ENCODE measurements around the gene AGTPBP1.
A peak's percentile ranks its signal among the peaks of the same experiment; 100 is the strongest.
"Not testable (repeated sequence)": the region's sequence is repeated elsewhere in the genome, so short reads cannot be mapped to it uniquely, and the experiment has no call there.

The AGTPBP1 gene

DNA sequence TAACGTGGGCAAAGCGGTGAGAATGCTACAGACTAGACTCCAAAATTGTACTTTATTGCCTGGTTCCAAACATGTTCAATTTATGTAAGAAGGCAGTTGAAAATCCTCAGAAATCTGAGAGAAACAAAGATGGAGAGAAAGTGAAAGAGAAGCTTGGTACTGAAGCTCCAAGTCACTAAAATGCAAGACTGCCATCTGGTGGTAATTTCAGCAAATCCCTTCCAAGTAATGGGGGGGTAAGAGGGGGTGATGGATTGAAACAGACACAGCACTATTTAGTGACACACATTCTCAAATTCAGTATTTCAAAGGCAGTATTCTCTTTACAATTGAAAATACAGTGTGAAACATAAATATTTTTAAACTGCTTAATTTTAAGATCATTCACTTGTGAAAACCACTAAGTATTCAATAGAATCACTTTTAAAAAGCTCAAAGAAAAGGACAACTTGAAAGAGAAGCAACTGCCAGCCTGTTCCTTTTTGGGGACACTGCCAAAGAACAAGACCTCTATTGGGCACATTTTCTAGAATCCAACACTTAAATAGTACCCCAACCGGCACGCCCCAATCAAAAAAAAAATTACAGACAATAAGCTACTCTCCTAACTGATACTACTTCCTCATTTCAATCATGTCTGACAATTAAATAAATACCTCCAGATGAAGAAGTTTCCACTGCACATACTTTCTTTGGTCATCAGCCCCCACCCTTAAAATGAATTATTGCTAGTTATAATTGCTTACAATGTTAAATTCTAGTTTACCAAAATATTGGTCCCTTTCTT lies 131.5 kb downstream of the AGTPBP1 start:
- peak; percentile 73 for DNase-seq

DNA sequence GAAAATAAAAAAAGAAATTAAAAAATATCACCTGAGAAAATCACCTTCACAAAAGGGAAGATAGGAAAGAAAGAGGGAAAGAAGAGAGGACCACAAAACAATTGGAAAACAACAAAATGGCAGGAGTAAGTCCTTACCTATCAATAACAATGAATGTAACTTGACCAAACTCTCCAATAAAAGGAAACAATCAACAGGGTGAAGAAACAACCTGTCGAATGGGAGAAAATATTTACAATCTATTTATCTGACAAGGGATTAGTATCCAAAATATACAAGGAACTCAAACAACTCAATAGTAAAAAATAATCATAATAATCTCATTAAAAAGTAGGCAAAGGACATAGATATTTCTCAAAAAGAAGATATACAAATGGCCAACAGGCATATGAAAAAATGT lies 135.8 kb downstream of the AGTPBP1 start:
- no peak for DNase-seq

DNA sequence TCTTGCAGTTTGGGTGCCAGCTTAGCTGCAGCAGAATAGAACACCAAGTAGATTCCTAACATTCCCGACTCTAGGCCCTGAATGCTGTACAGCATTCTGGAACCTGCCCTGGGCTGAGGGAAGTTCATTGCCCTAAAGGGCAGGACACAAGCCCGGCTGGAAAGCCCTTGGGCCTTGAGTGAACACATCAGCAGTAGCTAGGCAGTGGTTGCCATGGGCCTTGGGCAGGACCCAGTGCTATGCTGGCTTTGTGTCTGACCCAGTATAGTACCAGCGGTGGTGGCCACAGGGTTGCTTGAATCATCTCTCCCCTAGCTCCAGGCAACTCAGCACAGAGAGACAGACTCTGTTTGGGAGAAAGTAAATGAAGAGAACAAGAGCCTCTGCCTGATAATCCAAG lies 137.8 kb downstream of the AGTPBP1 start:
- no peak for DNase-seq

DNA sequence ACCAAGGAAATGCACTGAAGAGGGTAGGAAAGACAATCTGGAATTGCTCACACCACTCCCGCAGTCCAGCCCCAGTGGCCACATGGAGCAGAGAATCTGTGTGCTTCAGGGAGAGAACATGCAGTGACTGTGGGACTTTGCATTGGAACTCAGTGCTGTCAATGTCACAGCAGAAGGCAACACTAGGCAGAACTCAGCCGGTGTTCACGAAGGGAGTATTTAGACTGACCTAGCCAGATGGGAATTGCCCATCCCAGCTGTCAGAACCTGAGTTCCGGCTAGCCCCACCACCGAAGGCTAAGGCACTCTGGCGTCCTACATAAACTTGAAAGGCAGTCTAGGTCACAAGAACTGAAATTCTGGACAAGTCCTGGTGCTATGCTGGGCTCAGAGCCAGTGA lies 139.0 kb downstream of the AGTPBP1 start:
- no peak for DNase-seq

DNA sequence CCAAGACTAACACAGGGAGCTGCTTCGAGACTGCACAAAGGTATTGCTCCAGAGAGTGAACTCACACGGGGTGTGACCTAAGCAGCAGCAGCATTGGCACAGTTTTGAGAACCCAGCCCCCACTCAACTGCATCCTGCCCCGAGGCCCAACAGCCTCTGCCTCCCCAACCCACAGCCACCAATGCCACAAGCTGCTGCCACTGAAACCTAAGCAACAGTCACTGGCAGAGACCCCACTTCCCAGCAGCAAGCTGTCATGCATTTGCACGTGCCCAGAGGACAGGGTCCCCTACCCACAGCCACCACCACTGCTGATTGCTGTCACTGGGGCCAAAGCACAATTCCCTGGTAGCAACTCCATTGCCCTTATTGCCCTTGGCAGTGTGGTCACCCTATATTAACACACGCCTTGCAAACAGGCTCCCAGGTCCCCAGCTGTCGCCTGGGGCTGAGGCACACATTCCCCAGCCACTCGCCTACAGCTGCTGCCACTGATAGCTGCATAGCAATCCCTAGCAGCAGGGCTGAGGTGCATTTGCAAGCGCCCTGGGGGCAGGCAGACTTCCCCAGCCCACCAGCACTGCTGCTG lies 141.0 kb downstream of the AGTPBP1 start:
- DNase-seq, result peak; percentile 6

DNA sequence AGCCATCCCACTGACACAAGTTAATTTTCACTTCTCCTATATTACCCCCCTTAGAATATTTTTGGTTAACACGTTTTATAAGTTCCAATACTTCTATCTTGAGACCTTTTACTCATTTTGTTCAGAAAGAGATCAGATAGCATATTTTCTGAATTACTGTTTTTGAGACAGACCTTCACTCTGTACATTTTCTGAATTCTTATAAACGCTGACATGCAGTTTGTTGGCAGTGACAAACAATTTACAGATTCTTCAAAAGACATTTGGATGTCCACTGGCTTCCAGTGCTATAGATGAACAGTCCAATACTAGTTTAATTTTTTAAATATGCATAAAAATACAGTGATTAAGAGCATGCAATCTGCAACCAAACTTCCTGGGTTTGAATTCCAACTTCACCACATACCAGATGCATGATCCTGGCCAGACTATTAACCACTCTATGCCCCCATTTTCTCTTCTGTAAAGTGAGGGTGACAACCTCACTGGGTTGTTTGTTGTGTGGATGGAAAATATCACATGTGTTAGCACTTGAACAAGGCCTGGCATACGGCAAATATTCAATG lies 142.1 kb downstream of the AGTPBP1 start:
- DNase-seq, result no peak

DNA sequence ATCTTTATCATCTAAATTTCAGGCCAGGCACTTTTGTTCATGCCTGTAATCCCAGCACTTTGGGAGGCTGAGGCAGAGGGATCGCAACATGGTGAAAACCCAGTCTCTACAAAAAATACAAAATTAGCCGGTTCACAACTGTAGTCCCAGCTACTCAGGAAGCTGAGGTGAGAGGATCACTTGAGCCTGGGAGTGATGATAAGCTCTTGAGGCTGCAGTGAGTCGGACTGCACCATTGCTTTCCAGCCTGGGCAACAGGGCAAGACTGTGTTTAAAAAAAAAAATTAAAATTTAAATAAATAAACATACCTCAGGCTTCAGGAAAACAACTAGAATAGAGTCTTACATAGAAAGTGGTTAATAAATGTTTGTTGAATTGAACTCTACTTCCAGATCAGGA lies 147.4 kb downstream of the AGTPBP1 start:
- DNase-seq, result no peak

DNA sequence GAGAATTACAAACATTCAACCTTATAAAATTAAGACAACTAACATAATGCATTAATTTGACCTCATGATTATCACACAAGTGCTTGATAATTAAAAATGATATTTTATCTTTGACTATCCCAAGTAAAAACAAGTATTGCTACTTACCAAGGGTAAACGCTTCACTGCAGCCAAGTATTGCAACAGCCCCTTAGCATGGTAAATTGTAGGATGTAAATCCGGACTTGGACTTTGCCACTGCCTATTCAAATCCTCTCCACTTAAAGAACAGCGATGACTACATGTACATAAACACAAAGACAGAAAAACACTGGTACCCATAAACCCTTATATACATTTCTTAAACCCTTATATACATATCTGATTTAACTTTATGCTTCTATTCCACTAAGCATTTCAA lies 155.1 kb downstream of the AGTPBP1 start:
- no peak for DNase-seq

DNA sequence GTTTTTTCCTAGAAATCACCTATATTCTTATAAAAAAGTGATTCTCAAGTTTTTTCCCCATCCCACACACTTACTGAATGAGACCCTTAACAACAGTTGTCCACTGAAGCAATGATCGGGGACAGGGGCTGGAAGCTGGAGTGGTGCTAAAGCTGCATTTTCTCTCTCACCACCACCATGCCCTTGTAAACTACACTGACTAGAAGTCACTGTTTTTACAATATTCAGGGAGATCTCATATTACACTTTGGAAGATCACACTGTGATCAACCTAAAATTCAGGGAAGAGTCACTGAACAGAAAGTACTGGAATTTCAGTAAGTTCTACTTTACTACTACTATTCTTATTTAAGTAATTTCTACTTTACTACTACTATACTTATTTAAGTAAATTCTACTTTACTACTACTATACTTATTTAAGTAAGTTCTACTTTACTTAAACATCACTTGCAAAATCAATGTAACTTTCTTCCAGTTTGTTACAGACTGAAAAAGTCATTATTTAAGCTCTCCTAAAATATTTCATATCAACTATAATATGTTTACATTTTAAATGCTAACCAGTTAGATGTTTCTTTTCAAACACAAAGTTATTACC lies 164.3 kb downstream of the AGTPBP1 start:
- no peak for DNase-seq

DNA sequence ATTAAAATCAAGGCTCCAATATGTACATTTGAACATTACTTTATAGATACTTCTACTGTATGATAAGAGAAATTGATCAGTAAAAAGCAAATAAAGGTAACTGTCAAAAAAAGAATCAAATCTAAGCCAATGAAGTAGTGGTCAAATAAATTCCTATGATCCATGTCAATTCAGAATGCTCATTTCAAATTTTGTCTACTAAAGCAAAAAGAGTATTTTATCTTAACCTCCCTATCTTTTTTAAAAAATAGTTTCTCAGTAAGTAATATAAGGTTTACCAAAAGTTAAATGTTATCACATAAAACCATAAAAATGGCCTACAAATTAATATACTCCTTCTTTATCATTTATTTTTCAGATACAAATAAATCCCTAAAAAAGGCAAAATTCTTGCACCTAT lies 165.9 kb downstream of the AGTPBP1 start:
- DNase-seq, result no peak

DNA sequence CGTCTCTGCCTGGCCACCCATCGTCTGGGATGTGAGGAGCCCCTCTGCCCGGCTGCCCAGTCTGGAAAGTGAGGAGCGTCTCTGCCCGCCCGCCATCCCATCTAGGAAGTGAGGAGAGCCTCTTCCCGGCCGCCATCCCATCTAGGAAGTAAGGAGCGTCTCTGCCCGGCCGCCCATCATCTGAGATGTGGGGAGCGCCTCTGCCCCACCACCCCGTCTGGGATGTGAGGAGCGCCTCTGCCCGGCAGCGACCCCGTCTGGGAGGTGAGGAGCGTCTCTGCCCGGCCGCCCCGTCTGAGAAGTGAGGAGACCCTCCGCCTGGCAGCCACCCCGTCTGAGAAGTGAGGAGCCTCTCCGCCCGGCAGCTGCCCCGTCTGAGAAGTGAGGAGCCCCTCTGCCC lies 168.2 kb downstream of the AGTPBP1 start:
- DNase-seq, result not testable (repeated sequence)

DNA sequence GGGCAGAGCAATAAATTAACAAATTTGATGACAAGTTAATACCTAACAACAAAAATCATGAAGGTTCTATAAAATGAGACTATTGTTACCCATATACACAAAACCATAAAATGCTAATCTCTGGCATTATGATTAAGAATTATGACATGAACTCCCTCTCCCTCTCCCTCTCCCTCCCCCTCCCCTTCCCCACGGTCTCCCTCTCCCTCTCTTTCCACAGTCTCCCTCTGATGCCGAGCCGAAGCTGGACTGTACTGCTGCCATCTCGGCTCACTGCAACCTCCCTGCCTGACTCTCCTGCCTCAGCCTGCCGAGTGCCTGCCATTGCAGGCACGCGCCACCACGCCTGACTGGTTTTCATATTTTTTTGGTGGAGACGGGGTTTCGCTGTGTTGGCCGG lies 168.8 kb downstream of the AGTPBP1 start:
- DNase-seq, result not testable (repeated sequence)

DNA sequence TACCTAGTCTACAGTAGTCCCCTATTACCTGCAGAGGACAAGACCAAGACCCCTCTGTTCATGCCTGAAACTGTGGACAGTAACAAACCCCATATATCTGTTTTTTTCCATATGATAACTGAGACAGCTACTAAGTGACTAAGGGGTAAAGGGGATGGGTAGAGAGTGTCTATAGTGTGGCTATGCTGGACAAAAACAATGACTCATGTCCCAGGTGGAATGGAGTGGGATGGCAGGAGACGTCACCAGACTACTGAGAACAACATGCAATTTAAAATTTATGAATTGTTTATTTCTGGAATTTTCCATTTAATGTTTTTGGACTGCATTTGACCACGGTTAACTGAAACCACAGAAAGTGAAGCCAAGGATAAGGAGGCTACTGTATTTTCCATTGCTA lies 171.8 kb downstream of the AGTPBP1 start:
- DNase-seq, result no peak

DNA sequence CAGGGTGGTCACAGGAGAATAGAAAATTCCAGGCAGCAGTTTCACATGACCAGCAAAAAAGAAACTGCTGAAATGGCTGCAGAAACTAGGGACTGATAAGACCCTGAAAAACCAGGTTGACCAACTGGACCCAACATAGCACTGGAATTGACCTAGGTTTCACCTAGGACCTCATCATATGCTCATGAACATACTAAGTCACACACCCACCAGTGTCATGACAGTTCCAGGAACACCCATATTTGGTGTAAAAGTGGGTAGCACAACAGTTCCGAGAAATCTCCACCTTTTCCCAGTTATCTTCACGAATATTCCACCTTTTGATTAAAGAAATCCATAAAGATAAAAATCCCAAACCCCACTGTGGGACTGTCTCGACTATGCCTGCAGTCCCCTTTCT lies 182.2 kb downstream of the AGTPBP1 start:
- DNase-seq, result no peak

DNA sequence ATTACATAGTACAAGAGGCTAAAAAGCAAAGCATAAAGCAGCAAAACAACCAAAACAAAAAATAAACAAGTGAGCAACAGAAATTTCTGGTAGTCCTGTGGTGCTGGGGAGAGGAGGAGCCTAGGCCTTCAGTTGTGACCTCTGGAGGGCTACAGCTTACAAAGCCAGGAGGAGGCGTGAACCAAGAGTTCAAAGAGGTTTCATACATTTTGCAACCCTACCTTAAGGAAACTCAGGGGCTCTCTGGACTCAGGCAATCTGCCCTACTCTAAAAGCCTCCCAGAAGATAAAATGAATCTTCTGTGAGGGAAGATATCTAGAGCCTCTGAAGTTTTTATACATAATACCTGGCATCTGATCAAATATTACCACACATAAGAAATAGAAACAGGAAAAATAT lies 187.4 kb downstream of the AGTPBP1 start:
- no peak for DNase-seq

DNA sequence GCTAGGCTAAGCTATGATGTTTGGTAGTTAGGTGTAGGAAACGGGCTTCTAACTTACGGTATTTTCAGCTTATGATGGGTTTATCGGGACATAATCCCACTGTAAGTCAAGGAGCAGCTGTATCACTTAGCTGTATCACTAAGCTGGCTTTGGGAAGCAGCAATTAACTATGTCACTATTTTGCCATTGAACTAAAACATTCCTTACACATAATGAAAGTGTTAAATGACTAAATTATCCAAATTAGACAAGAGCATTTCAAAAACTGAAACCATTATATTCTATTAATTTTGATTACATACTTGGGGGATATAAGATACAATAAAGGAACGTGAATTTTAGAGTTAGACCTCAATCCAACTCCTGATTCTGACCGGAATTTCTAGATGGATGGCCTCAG lies 188.3 kb downstream of the AGTPBP1 start:
- no peak for DNase-seq

DNA sequence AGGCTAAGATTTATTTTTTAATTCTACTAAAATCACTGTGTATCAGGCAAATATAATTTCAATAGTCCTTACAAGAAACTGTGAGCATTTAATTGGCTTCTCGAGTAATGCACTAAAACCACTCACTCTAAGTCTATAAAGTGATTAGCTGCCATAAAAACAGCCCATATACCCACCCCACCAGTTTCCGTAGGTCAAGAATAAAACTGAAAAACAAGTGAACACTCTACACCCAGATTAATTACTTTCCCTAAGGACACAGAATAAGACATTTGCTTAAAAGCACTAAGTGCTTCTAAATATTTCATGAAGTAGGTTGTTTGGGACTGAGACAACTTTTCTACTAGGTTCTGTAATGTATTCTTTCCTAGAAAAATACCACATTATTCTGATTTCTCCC lies 194.2 kb downstream of the AGTPBP1 start:
- DNase-seq, result no peak

DNA sequence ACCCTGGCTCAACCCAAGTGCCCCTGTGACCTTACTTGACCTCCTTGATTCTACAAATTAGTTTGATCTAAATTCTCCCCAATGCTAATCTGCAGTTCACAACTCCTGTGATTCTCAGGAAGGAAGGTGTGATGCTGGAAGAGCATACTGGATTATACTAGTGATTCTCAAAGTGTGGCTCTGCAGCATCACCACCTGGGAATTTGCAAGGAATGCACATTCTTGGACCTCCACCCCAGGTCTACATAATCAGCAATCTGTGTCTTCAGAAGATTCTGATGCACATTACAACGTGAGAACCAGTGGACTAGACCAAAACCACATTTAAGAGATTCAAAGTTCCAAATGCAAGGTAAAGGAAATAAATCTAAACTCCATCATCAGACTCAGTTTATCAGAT lies 198.6 kb downstream of the AGTPBP1 start:
- no peak for DNase-seq

DNA sequence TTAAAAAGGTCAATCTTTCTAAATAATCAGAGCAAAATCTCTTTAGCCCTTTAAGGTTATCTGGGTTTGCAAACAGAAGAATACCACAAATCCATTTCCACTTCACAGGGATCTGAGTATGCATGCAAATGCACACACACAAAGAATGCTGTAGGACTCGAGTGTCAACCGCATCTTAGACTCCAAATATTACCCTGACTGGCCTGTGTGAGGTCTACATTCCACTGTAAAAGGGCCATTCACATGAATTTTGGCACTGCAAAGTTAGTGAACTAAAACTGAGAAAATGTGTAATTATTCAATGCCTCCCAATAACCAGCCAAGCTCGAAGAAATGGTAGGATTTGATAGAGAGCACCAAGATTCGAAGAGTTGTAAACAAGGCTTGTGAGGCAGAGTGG lies 199.9 kb downstream of the AGTPBP1 start:
- DNase-seq, result no peak

DNA sequence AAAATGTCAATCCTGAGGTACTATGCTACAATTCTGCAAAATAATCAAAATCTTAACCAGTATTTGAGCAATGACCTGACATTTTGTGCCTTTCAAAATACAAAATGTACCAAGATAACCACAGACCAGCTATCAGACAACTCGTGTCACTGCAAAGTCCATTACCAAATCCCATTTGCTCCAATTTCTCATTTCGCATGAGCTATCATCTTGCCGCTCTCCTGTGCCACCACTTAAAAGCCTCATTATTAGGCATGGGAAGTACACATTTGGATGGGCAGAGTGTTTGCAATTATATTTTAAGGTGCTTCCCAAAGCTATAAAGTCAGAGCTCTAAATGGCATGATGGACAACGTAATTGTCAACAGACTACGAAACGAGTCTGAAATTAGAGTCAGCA lies 205.2 kb downstream of the AGTPBP1 start:
- no peak for DNase-seq

DNA sequence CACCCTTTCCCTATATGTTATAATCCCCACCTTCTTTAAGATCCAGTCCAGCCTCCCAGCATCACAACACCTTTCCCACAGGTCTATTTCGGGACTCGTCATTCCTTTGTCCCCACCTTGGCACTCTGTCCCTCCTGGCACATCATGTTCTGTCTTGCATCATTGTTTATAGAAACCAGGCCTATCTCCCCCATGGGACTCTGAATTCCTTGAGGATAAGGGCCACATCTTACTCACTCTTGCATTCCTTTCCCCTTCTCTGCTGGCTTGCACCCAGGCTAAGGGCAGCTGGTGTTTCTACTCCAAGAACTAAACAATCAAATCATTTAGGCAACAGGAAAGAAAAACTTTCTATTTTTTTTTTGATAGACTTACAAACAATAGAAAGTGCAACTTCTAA lies 205.7 kb downstream of the AGTPBP1 start:
- no peak for DNase-seq

DNA sequence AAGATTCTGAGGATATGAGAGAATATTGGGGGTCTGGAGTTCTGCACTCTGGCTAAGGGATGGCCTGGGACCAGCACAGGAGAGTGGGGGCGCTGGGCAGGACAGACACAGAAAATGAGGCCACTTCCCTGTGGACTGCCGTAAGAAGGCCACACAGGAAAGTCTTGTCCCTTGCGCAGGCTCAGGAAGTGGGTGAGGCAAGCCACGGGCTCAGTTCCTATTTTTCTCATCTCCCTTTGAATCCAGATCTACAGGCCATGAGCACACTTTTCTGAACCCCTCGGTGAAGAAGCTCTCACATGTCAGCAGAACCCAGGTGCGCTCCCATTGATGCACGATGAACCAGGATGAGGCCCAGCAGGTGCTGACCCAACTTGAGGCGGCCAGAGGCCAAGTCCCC lies 207.4 kb downstream of the AGTPBP1 start:
- no peak for DNase-seq

DNA sequence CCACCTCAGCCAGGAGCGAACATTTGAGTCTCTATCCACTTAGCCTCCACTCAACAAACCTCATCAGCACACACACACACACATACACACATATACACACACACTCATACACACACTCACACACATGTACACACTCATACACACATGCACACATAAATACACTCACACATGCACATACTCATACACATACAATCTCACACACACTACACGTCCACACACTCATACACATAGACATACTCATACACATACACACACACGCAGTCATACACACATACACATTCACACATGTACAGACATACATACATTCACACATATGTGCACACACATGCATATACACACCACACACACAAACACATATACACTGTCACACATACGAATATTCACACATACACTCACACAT lies 208.2 kb downstream of the AGTPBP1 start:
- DNase-seq, result no peak

DNA sequence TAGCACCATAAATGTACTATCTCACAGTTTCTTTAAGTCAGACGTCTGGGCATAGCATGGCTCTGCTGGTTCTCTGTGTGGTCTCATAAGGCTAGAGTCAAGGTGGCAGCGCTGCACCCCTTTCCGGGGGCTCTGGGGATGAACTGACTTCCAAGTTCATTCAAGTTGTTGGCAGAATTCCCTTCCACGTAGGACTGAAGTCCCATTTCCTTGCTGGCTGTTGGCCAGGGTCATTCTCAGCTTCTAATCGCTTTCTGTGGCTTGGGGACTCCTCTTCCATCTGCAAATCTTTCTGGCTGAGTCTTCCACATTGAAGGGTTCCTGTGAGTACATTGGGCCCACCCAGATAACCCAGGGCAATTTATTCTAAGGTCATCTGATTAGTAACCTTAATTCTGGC lies 211.0 kb downstream of the AGTPBP1 start:
- no peak for DNase-seq

All from CD4-positive, alpha-beta T cell treated with Interleukin-4 for 4 hours (primary cell).